HepG2 (cell line): Measurements from ENCODE around the gene MAP1LC3B. TPM values are rescaled to one million over a fixed set of nuclear protein-coding genes. Genes with fewer than 3 reads are reported as not detected.

Experiments
- ARHGAP35 ChIP-seq: sonication (generic); formaldehyde crosslinking; IDR thresholded peaks from 2 replicates; pipeline ENCODE4 v1.9.0; 2022; ENCODE audit warnings: mild to moderate bottlenecking, inconsistent platforms, moderate library complexity, missing genetic modification reagents, borderline replicate concordance
- ARNT2 ChIP-seq: sonication (generic); formaldehyde crosslinking; IDR thresholded peaks from 2 replicates; pipeline ENCODE4 v1.8.0; 2022; ENCODE audit warnings: mild to moderate bottlenecking, low read depth, missing genetic modification reagents, moderate library complexity
- ATF1 ChIP-seq: IDR thresholded peaks from 2 replicates; pipeline ENCODE4 v1.6.1; 2016; ENCODE audit warnings: mild to moderate bottlenecking, control low read depth
- JUN ChIP-seq: sonication (generic); formaldehyde crosslinking; IDR thresholded peaks from 2 replicates; pipeline ENCODE4 v1.4.0; 2020; ENCODE audit warnings: mild to moderate bottlenecking, missing genetic modification reagents
- KDM4B ChIP-seq: sonication (generic); formaldehyde crosslinking; IDR thresholded peaks from 2 replicates; pipeline ENCODE4 v1.4.0; 2020; ENCODE audit warnings: missing genetic modification reagents
- KLF12 ChIP-seq: sonication (generic); formaldehyde crosslinking; IDR thresholded peaks from 2 replicates; pipeline ENCODE4 v1.4.0; 2020; ENCODE audit warnings: missing genetic modification reagents, borderline replicate concordance
- KLF9 ChIP-seq: IDR thresholded peaks from 2 replicates; pipeline ENCODE4 v1.6.1; 2016; ENCODE audit warnings: low read depth
- MAFK ChIP-seq, 2 experiments: IDR thresholded peaks in 1 of 2; conservative IDR thresholded peaks in 1 of 2; 2 replicates each; pipeline ENCODE4 v1.6.1; 2011; ENCODE audit warnings: improper control_type of control experiment in 2 of 2, low read length in 2 of 2
- MTF2 ChIP-seq: sonication (generic); formaldehyde crosslinking; IDR thresholded peaks from 2 replicates; pipeline ENCODE4 v1.5.0; 2020; ENCODE audit warnings: missing genetic modification reagents, borderline replicate concordance
- NAIF1 ChIP-seq: sonication (generic); formaldehyde crosslinking; IDR thresholded peaks from 2 replicates; pipeline ENCODE4 v1.5.0; 2020; ENCODE audit warnings: mild to moderate bottlenecking, missing genetic modification reagents, borderline replicate concordance
- NFKBIZ ChIP-seq: IDR thresholded peaks from 2 replicates; pipeline ENCODE4 v1.6.1; 2018; ENCODE audit warnings: missing genetic modification reagents, missing compliant biosample characterization
- SIX1 ChIP-seq: sonication (generic); formaldehyde crosslinking; IDR thresholded peaks from 2 replicates; pipeline ENCODE4 v1.4.0; 2020; ENCODE audit warnings: missing genetic modification reagents, borderline replicate concordance
- SNAI1 ChIP-seq: sonication (generic); formaldehyde crosslinking; IDR thresholded peaks from 2 replicates; pipeline ENCODE4 v1.5.0; 2020; ENCODE audit warnings: mild to moderate bottlenecking, missing genetic modification reagents, borderline replicate concordance
- TARDBP ChIP-seq: sonication (generic); formaldehyde crosslinking; IDR thresholded peaks from 2 replicates; pipeline ENCODE4 v1.8.0; 2022; ENCODE audit warnings: mild to moderate bottlenecking, missing genetic modification reagents
- TBX3 ChIP-seq: fragments of 450-650 bp; IDR thresholded peaks from 2 replicates; pipeline ENCODE4 v1.6.1; 2017; ENCODE audit warnings: antibody characterized with exemption, mild to moderate bottlenecking, inconsistent platforms, borderline replicate concordance
- TCF12 ChIP-seq, 2 experiments: fragments of 450-650 bp in 1 of 2; sonication (generic) in 1 of 2; formaldehyde crosslinking in 1 of 2; IDR thresholded peaks; 2 replicates each; pipeline versions ENCODE4 v1.6.1 to v1.8.0; 2017 to 2022; ENCODE audit warnings: antibody characterized with exemption in 1 of 2, mild to moderate bottlenecking in 1 of 2, missing genetic modification reagents in 1 of 2, moderate library complexity in 1 of 2
- ZFP1 ChIP-seq: IDR thresholded peaks from 2 replicates; pipeline ENCODE4 v1.6.1; 2016
- ZNF235 ChIP-seq: sonication (generic); formaldehyde crosslinking; IDR thresholded peaks from 2 replicates; pipeline ENCODE4 v1.8.1; 2023; ENCODE audit warnings: mild to moderate bottlenecking, missing genetic modification reagents, borderline replicate concordance
- ZNF329 ChIP-seq: sonication (generic); formaldehyde crosslinking; IDR thresholded peaks from 2 replicates; pipeline ENCODE4 v1.9.0; 2021; ENCODE audit warnings: low read depth, mild to moderate bottlenecking, missing genetic modification reagents
- ZNF619 ChIP-seq: sonication (generic); formaldehyde crosslinking; IDR thresholded peaks from 2 replicates; pipeline ENCODE4 v1.4.0; 2020; ENCODE audit warnings: mild to moderate bottlenecking, missing genetic modification reagents
- polyA plus RNA-seq, 8 experiments: library from polyadenylated mRNA; depleted of rRNA in 3 of 8; stranded (reverse) in 7 of 8; unstranded in 1 of 8; fragments of >200 nt; fragmentation: Illumina TruSeq in 4 of 8; extraction: Trizol in 4 of 8; gene quantifications; 2 replicates each; pipeline versions ENCODE4 v1.2.1 to v1.2.3, GENCODE V29; 2011 to 2016; ENCODE audit warnings: low read depth in 4 of 8, missing spikeins in 1 of 8, mixed read lengths in 1 of 8; ENCODE audit not compliant: insufficient read depth in 1 of 8
- total RNA-seq, 5 experiments: library from RNA; depleted of rRNA; stranded (reverse); fragments of >200 nt; fragmentation: Illumina TruSeq; extraction: Trizol; gene quantifications; 2 replicates each; pipeline ENCODE4 v1.2.3, GENCODE V29; 2016; ENCODE audit warnings: low read depth in 1 of 5
- TF ChIP-seq, protein P1 (sequence below): sonication (generic); formaldehyde crosslinking; IDR thresholded peaks from 2 replicates; pipeline ENCODE4 v1.4.0; 2020; ENCODE audit warnings: missing genetic modification reagents
- TF ChIP-seq, protein P2 (sequence below): sonication (generic); formaldehyde crosslinking; IDR thresholded peaks from 2 replicates; pipeline ENCODE4 v1.8.1; 2023; ENCODE audit warnings: mild to moderate bottlenecking, missing genetic modification reagents
- TF ChIP-seq, protein P3 (sequence below): sonication (generic); formaldehyde crosslinking; IDR thresholded peaks from 2 replicates; pipeline ENCODE4 v1.4.0; 2020; ENCODE audit warnings: mild to moderate bottlenecking, low read depth, missing genetic modification reagents
- TF ChIP-seq, protein P4 (sequence below): sonication (generic); formaldehyde crosslinking; IDR thresholded peaks from 2 replicates; pipeline ENCODE4 v1.5.1; 2020; ENCODE audit warnings: missing genetic modification reagents, mild to moderate bottlenecking, borderline replicate concordance

MAP1LC3B gene
- total and polyA plus RNA-seq, 2 of the 13 experiments (the other 11 are each of a cell fraction or from before 2014, with no cell fraction given): 15.7 to 37.4 TPM

DNA sequence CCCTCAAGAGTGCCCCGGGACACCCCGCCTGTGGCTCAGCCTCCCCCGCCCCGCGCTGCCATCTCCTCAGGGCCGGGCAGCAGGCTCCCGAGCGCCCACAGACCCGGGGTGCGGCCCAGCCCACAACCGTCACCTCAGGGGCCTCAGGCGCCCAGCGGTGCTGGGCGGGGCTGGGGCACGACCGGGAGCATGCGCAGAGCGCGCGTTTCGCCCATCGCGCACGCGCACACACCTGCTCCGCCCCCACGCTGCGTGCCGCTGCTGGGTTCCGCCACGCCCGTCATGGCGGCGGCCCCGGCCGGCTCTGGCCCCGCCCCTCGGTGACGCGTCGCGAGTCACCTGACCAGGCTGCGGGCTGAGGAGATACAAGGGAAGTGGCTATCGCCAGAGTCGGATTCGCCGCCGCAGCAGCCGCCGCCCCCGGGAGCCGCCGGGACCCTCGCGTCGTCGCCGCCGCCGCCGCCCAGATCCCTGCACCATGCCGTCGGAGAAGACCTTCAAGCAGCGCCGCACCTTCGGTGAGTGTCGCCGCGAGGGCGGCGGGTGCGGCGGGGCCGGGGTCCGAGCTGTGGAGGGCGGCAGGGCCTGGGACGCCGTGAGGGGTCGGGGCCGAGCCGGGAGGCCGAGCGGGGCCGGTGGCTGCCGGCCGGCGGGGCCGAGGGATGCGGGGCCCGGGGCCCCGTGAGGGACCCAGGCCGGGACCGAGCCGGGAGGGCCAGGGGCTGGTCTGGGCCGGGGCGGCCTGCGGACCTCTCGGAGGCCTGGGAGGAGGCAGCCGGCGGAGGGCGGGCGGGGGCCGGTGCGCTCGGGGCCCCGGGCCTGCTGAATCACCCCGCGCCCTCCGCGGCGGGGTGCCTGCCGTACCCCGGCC is at the start of gene MAP1LC3B (continued):
- TF ChIP-seq, protein P1, sequence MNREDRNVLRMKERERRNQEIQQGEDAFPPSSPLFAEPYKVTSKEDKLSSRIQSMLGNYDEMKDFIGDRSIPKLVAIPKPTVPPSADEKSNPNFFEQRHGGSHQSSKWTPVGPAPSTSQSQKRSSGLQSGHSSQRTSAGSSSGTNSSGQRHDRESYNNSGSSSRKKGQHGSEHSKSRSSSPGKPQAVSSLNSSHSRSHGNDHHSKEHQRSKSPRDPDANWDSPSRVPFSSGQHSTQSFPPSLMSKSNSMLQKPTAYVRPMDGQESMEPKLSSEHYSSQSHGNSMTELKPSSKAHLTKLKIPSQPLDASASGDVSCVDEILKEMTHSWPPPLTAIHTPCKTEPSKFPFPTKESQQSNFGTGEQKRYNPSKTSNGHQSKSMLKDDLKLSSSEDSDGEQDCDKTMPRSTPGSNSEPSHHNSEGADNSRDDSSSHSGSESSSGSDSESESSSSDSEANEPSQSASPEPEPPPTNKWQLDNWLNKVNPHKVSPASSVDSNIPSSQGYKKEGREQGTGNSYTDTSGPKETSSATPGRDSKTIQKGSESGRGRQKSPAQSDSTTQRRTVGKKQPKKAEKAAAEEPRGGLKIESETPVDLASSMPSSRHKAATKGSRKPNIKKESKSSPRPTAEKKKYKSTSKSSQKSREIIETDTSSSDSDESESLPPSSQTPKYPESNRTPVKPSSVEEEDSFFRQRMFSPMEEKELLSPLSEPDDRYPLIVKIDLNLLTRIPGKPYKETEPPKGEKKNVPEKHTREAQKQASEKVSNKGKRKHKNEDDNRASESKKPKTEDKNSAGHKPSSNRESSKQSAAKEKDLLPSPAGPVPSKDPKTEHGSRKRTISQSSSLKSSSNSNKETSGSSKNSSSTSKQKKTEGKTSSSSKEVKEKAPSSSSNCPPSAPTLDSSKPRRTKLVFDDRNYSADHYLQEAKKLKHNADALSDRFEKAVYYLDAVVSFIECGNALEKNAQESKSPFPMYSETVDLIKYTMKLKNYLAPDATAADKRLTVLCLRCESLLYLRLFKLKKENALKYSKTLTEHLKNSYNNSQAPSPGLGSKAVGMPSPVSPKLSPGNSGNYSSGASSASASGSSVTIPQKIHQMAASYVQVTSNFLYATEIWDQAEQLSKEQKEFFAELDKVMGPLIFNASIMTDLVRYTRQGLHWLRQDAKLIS (CRISPR knock-in tag): peak; percentile 60; the same call in 1 of the 2 replicates
- TF ChIP-seq ZNF619 (CRISPR knock-in tag) (peak; percentile 97), JUN (CRISPR knock-in tag) (peak; percentile 81), MTF2 (CRISPR knock-in tag) (no peak; the same call in 1 of the 2 replicates), KLF9 (peak; percentile 60; the same call in 1 of the 2 replicates), SIX1 (CRISPR knock-in tag) (peak; percentile 43; the same call in 1 of the 2 replicates), ZFP1 (CRISPR knock-in tag) (no peak), ATF1 (CRISPR knock-in tag) (peak; percentile 67; the same call in 1 of the 2 replicates), TBX3 (no peak), ARNT2 (CRISPR knock-in tag) (peak; percentile 94), TCF12 (IDR thresholded peaks at IDR 0.05) (no peak), TCF12 (CRISPR knock-in tag; IDR thresholded peaks at IDR 0.05) (peak; percentile 98), ZNF235 (CRISPR knock-in tag) (peak; percentile 96), MAFK (conservative IDR thresholded peaks at IDR 0.05 in 1 of 2, IDR thresholded peaks at IDR 0.05 in 1 of 2; ENCODE audit: low read length in 2 of 2) (no peak; a peak in 1 of 4 replicates), SNAI1 (no peak), KLF12 (CRISPR knock-in tag) (peak; percentile 80), KDM4B (peak; percentile 72), TARDBP (CRISPR knock-in tag) (peak; percentile 95), NAIF1 (CRISPR knock-in tag) (peak; percentile 65; the same call in 1 of the 2 replicates), ZNF329 (peak; percentile 87), ARHGAP35 (CRISPR knock-in tag) (peak; percentile 77), NFKBIZ (peak; percentile 76; the same call in 1 of the 2 replicates)
- TF ChIP-seq, protein P2, sequence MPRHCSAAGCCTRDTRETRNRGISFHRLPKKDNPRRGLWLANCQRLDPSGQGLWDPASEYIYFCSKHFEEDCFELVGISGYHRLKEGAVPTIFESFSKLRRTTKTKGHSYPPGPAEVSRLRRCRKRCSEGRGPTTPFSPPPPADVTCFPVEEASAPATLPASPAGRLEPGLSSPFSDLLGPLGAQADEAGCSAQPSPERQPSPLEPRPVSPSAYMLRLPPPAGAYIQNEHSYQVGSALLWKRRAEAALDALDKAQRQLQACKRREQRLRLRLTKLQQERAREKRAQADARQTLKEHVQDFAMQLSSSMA (CRISPR knock-in tag): peak; percentile 100
- TF ChIP-seq, protein P3, sequence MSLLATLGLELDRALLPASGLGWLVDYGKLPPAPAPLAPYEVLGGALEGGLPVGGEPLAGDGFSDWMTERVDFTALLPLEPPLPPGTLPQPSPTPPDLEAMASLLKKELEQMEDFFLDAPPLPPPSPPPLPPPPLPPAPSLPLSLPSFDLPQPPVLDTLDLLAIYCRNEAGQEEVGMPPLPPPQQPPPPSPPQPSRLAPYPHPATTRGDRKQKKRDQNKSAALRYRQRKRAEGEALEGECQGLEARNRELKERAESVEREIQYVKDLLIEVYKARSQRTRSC (CRISPR knock-in tag): no peak
- TF ChIP-seq, protein P4, sequence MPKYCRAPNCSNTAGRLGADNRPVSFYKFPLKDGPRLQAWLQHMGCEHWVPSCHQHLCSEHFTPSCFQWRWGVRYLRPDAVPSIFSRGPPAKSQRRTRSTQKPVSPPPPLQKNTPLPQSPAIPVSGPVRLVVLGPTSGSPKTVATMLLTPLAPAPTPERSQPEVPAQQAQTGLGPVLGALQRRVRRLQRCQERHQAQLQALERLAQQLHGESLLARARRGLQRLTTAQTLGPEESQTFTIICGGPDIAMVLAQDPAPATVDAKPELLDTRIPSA: peak; percentile 93
